ENCODE data around the gene STRN. TPM values are rescaled to one million over a fixed set of nuclear protein-coding genes. Genes with fewer than 3 reads are reported as not detected.
"Not testable (repeated sequence)": the region's sequence is repeated elsewhere in the genome, so short reads cannot be mapped to it uniquely, and the experiment has no call there.

The STRN gene
- total and polyA plus RNA-seq, 10 of the 15 experiments (the other 5 are each of a cell fraction or from before 2014, with no cell fraction given): 1.00 to 19.2 (median 9.1) TPM

GRCh38 chr2:36926175-36927132 is 39.9 kb downstream of the STRN start:
- H3K79me2 ChIP-seq (ENCODE audit: control insufficient read depth, insufficient read depth, low read length); POLR2A ChIA-PET; BruUV-seq (replicated peaks); H3K36me3 ChIP-seq (ENCODE audit: control insufficient read depth in 2 of 2, insufficient read depth in 2 of 2, low read length in 1 of 2); H3K9ac ChIP-seq (ENCODE audit: control insufficient read depth, insufficient read depth, low read length); H3K27me3 ChIP-seq (replicated peaks in 1 of 2; ENCODE audit: control insufficient read depth in 2 of 2, insufficient read depth in 2 of 2, low read length in 1 of 2); FAIRE-seq; ATAC-seq; H3K4me1 ChIP-seq (ENCODE audit: control insufficient read depth, insufficient read depth, low read length); in situ Hi-C loops (cut with MboI); DNase-seq (ENCODE audit: low read depth, low spot score); H4K20me1 ChIP-seq (ENCODE audit: control insufficient read depth, insufficient read depth); H3K9me3 ChIP-seq (replicated peaks; ENCODE audit: control insufficient read depth, insufficient read depth, low read length); H3K4me3 ChIP-seq; H2AFZ ChIP-seq (ENCODE audit: control insufficient read depth, low read depth, low read length); intact Hi-C loops (cut with micrococcal nuclease; ENCODE audit: unreplicated experiment): not testable (repeated sequence)
- 48% methylated on average over 5 of the region's 5 CpGs for WGBS (ENCODE audit: insufficient coverage, insufficient replicate concordance, low lambda C conversion rate, missing lambda C conversion rate)
- ChIA-PET RAD21 (ENCODE audit: unreplicated experiment) (interaction anchor here (0.8 kb wide), 1 partner anchor 33 kb away, joined by 4 read pairs; no protein-coding TSS in a partner anchor), CTCF (interaction anchor here (0.6 to 1.8 kb wide), 4 partner anchors 77 to 867 kb away, joined by 3 to 4 read pairs (median 4); no protein-coding TSS in a partner anchor), SMC1A (ENCODE audit: uncharacterized antibody, unreplicated experiment) (interaction anchor here (1.0 to 1.6 kb wide), 5 partner anchors 8 to 152 kb away, joined by 3 to 5 read pairs (median 4); no protein-coding TSS in a partner anchor)
- TF ChIP-seq RELB (IDR thresholded peaks at IDR 0.05; ENCODE audit: low read depth) (0 out of 2 replicates have a peak, but pooled peaks have one; percentile 13), JUNB (IDR thresholded peaks at IDR 0.05) (peak; percentile 69), NR2F1 (conservative IDR thresholded peaks at IDR 0.05) (0 out of 2 replicates have a peak, but pooled peaks have one; percentile 35), MEF2B (IDR thresholded peaks at IDR 0.05; ENCODE audit: partially characterized antibody, poor library complexity, severe bottlenecking) (peak; percentile 25), IKZF2 (IDR thresholded peaks at IDR 0.05) (0 out of 4 replicates have a peak, but pooled peaks have one; percentile 22 to 42)
- Histone ChIP-seq H3K4me2 (ENCODE audit: control insufficient read depth, insufficient read depth) (peak overlapping the region; percentile 64), H3K27ac (ENCODE audit: control insufficient read depth, insufficient read depth) (peak overlapping the region; percentile 33)

GRCh38 chr2:36922629-36923028 is 43.7 kb downstream of the STRN start:
- H3K36me3 ChIP-seq (ENCODE audit: control insufficient read depth in 2 of 2, insufficient read depth in 2 of 2, low read length in 1 of 2); DNase-seq (ENCODE audit: low read depth, low spot score); H3K4me2 ChIP-seq (ENCODE audit: control insufficient read depth, insufficient read depth); FAIRE-seq; CTCF ChIA-PET; H3K4me3 ChIP-seq; POLR2A ChIA-PET; RAD21 ChIA-PET (ENCODE audit: unreplicated experiment); H3K4me1 ChIP-seq (ENCODE audit: control insufficient read depth, insufficient read depth, low read length); H3K9ac ChIP-seq (ENCODE audit: control insufficient read depth, insufficient read depth, low read length); H3K79me2 ChIP-seq (ENCODE audit: control insufficient read depth, insufficient read depth, low read length); H3K9me3 ChIP-seq (replicated peaks; ENCODE audit: control insufficient read depth, insufficient read depth, low read length); H3K27me3 ChIP-seq (replicated peaks in 1 of 2; ENCODE audit: control insufficient read depth in 2 of 2, insufficient read depth in 2 of 2, low read length in 1 of 2); ATAC-seq; H3K27ac ChIP-seq (ENCODE audit: control insufficient read depth, insufficient read depth); intact Hi-C loops (cut with micrococcal nuclease; ENCODE audit: unreplicated experiment); SMC1A ChIA-PET (ENCODE audit: uncharacterized antibody, unreplicated experiment); in situ Hi-C loops (cut with MboI); BruUV-seq (replicated peaks); H2AFZ ChIP-seq (ENCODE audit: control insufficient read depth, low read depth, low read length); H4K20me1 ChIP-seq (ENCODE audit: control insufficient read depth, insufficient read depth): not testable (repeated sequence)
- 98% methylated on average over 10 of the region's 10 CpGs for WGBS (ENCODE audit: insufficient coverage, insufficient replicate concordance, low lambda C conversion rate, missing lambda C conversion rate)

Data from GM12878 (cell line).